AG04450 (cell line): ENCODE results near the gene PGR. TPM values are rescaled to one million over a fixed set of nuclear protein-coding genes. Genes with fewer than 3 reads are reported as not detected.

Experiments
- CTCF ChIA-PET: fragments of 300-600, 350-600 bp; formaldehyde crosslinking; extraction: SDS; loops from one replicate; lab custom pipeline; 2022; ENCODE audit warnings: antibody characterized with exemption, inconsistent platforms; lab: Charles Lee
- POLR2A ChIA-PET: fragments of 350-600 bp; formaldehyde crosslinking; extraction: SDS; loops from one replicate; lab custom pipeline; 2021; ENCODE audit warnings: antibody characterized with exemption, inconsistent platforms; lab: Yijun Ruan, JAX
- DNase-seq: peaks from one replicate; pipeline ENCODE4 v3.0.0-alpha.2; 2011; ENCODE audit warnings: low read depth, low spot score
- H3K27ac ChIP-seq: one replicate; pipeline ENCODE4 v1.5.1; 2012; ENCODE audit warnings: low read depth, low read length, control low read depth
- H3K27me3 ChIP-seq: one replicate; pipeline ENCODE4 v1.6.0; 2012; ENCODE audit warnings: low read length; ENCODE audit not compliant: control insufficient read depth, insufficient read depth
- H3K4me3 ChIP-seq: 2 replicates; pipeline ENCODE4 v1.5.1; 2011; ENCODE audit warnings: mild to moderate bottlenecking, low read depth, low read length, control low read depth
- H3K9me3 ChIP-seq: 2 replicates; pipeline ENCODE4 v1.5.1; 2012; ENCODE audit warnings: low read length; ENCODE audit not compliant: control insufficient read depth, insufficient read depth
- polyA plus RNA-seq: library from polyadenylated mRNA; depleted of rRNA; stranded (reverse); fragments of >200 nt; gene quantifications from 2 replicates; pipeline ENCODE4 v1.2.3, GENCODE V29; 2011
- TF ChIP-seq, protein P1 (sequence below): IDR thresholded peaks from 2 replicates; pipeline ENCODE4 v1.5.1; 2011; ENCODE audit warnings: low read depth, low read length, control low read depth, inconsistent platforms

Gene PGR
- polyA plus RNA-seq, 1 experiment = not detected

- no peaks in the 10 kb centered on the region for H3K9me3 ChIP-seq
- no peak for DNase-seq
- no peak overlapping the region for H3K27ac ChIP-seq
- ChIA-PET CTCF (interaction anchor here (0.6 to 1.9 kb wide), 2 partner anchors 8 to 352 kb away, joined by 5 to 7 read pairs; no protein-coding TSS in a partner anchor), POLR2A (no interaction called here)
- no peak overlapping the region for H3K4me3 ChIP-seq
- H3K27me3 ChIP-seq = no peaks in the 10 kb centered on the region
- TF ChIP-seq, protein P1, sequence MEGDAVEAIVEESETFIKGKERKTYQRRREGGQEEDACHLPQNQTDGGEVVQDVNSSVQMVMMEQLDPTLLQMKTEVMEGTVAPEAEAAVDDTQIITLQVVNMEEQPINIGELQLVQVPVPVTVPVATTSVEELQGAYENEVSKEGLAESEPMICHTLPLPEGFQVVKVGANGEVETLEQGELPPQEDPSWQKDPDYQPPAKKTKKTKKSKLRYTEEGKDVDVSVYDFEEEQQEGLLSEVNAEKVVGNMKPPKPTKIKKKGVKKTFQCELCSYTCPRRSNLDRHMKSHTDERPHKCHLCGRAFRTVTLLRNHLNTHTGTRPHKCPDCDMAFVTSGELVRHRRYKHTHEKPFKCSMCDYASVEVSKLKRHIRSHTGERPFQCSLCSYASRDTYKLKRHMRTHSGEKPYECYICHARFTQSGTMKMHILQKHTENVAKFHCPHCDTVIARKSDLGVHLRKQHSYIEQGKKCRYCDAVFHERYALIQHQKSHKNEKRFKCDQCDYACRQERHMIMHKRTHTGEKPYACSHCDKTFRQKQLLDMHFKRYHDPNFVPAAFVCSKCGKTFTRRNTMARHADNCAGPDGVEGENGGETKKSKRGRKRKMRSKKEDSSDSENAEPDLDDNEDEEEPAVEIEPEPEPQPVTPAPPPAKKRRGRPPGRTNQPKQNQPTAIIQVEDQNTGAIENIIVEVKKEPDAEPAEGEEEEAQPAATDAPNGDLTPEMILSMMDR = peak; percentile 40
Observed at GRCh38 chr11:100980156-100980555, 149.5 kb downstream of the PGR start.
